ENCODE data around the gene SAP30. TPM values are rescaled to one million over a fixed set of nuclear protein-coding genes. Genes with fewer than 3 reads are reported as not detected.

SAP30 gene
- 22.2 TPM for total RNA-seq (ENCODE audit: unreplicated experiment)
- long read RNA-seq = 0 reads

DNA sequence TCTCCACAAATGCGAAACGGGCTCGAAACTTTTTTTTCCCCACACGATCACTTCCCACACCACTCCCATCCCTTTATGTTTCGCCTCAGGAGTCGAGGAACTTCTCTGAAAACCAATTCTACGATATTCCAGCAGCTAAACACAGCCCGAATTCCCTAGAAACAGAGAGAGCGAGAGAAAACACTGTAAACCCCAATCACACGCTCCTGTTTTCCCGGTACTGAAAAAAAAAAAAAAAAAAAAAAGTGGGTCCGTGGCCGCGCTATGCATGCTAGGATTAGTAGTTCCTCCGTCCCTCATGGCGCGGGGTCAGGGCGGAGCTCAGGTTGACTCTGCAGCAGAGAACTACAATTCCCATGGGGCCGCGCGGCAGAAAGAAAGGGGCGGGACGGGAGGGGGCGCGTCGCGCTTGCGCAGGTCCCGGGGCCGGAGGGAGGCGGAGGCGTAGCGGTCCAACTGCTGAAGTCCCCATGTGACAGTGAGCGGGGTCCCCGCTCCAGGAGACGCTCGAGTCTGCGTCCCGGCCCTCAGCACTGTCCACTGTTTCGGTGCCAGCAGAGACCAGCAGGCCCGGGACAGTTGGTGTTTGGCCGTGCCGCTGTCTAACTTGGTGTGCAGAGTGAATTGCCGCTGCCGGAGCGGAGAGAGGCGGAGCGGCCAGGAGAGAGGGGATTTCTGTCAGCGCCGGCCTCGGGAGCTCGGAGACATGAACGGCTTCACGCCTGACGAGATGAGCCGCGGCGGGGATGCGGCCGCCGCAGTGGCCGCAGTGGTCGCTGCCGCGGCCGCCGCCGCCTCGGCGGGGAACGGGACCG lies at the start of gene SAP30:
TSS of gene SAP30 (plus strand) at position 478 of the 815 bp plus-strand sequence. CDS start at position 707, 229 bp downstream.
- Mint-ChIP-seq H3K4me3 (ENCODE audit: unreplicated experiment) (peak within 1 kb of the TSS; percentile 97), H3K9me3 (ENCODE audit: unreplicated experiment) (no peaks in the 10 kb centered on the region), H3K27me3 (ENCODE audit: unreplicated experiment) (peaks cover 13% of the 10 kb centered on the region), H3K27ac (ENCODE audit: unreplicated experiment) (peak within 1 kb of the TSS; percentile 96), H3K36me3 (ENCODE audit: low read depth, unreplicated experiment) (no peaks in the 10 kb centered on the region), H3K4me1 (ENCODE audit: unreplicated experiment) (peaks cover 25% of the 10 kb centered on the region)
- TF ChIP-seq, protein P1, sequence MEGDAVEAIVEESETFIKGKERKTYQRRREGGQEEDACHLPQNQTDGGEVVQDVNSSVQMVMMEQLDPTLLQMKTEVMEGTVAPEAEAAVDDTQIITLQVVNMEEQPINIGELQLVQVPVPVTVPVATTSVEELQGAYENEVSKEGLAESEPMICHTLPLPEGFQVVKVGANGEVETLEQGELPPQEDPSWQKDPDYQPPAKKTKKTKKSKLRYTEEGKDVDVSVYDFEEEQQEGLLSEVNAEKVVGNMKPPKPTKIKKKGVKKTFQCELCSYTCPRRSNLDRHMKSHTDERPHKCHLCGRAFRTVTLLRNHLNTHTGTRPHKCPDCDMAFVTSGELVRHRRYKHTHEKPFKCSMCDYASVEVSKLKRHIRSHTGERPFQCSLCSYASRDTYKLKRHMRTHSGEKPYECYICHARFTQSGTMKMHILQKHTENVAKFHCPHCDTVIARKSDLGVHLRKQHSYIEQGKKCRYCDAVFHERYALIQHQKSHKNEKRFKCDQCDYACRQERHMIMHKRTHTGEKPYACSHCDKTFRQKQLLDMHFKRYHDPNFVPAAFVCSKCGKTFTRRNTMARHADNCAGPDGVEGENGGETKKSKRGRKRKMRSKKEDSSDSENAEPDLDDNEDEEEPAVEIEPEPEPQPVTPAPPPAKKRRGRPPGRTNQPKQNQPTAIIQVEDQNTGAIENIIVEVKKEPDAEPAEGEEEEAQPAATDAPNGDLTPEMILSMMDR (IDR thresholded peaks at IDR 0.05; ENCODE audit: unreplicated experiment) = no peak
- peak; percentile 95 for DNase-seq (ENCODE audit: low spot score)

DNA sequence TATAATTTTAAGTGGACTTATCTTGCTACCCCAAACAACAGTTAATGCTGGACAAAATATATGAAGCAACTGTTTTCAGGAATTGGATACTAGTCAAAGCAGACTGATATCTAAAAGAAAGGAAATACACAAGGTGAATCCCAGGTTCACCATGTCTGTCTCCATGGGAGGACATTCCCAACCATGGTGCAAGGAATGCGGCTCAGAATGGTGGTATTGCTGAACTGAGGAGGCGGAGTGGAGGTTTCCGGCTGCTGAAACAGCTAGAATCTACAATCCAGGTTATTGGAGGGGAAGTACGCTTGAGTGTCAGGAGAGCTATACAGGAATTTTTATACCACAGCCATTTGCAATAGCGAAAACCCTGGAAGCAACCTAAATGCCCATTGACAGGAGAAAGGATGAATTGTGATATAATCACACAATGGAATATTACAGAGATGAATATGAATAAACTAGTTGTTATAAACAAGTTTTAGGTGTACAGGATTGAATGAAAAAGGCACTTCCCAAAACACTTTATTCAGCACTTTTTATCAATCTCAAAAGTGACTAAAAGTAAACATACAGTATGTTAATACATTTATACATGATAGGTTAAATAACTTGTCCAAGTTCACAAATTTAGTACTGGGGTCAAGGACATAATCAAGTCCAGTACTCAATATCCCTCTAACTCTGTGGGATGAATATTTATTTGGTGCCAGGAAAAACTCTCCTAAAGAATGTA lies 45.6 kb upstream of the SAP30 start:
- no peaks in the 10 kb centered on the region for H3K9me3 Mint-ChIP-seq (ENCODE audit: unreplicated experiment)
- H3K27me3 Mint-ChIP-seq (ENCODE audit: unreplicated experiment) = peaks cover 1% of the 10 kb centered on the region
- peaks cover 9% of the 10 kb centered on the region for H3K36me3 Mint-ChIP-seq (ENCODE audit: low read depth, unreplicated experiment)
- no peaks in the 10 kb centered on the region for H3K4me1 Mint-ChIP-seq (ENCODE audit: unreplicated experiment)
- no peak overlapping the region for H3K4me3 Mint-ChIP-seq (ENCODE audit: unreplicated experiment)
- TF ChIP-seq, protein P1 (IDR thresholded peaks at IDR 0.05; ENCODE audit: unreplicated experiment) = no peak
- no peak overlapping the region for H3K27ac Mint-ChIP-seq (ENCODE audit: unreplicated experiment)
- DNase-seq (ENCODE audit: low spot score) = no peak

DNA sequence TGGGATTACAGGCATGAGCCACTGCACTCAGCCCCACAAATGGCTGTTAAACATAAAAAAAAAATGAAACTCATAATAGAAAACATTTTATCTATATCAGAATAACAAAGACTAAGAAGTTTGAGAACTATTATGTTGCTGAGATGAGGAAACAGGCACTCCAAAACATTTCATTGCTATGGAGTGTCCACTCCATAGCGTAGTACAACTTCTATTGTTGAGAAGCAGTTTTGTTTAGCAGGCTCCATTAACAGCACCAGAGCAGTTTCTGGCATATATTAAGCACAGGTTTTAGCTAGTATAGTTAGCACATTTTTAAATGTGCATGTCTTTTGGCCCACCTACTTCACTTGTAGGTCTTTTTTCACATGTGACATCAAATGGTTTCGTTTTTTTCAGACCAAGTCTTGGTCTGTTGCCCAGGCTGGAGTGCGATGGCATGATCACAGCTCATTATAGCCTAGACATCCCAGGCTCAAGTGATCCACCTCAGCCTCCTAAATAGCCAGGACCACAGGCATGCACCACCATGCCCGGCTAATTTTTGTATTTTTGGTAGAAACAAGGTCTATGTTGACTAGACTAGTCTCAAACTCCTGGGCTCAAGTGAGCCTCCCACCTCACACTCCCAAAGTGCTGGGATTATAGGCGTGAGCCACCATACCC lies 42.4 kb upstream of the SAP30 start:
- no peak for DNase-seq (ENCODE audit: low spot score)
- no peak overlapping the region for H3K4me3 Mint-ChIP-seq (ENCODE audit: unreplicated experiment)
- TF ChIP-seq, protein P1 (IDR thresholded peaks at IDR 0.05; ENCODE audit: unreplicated experiment) = no peak
- H3K27ac Mint-ChIP-seq (ENCODE audit: unreplicated experiment) = no peak overlapping the region
- H3K9me3 Mint-ChIP-seq (ENCODE audit: unreplicated experiment) = no peaks in the 10 kb centered on the region
- H3K27me3 Mint-ChIP-seq (ENCODE audit: unreplicated experiment) = peaks cover 8% of the 10 kb centered on the region
- peaks cover 21% of the 10 kb centered on the region for H3K36me3 Mint-ChIP-seq (ENCODE audit: low read depth, unreplicated experiment)
- H3K4me1 Mint-ChIP-seq (ENCODE audit: unreplicated experiment) = peaks cover 11% of the 10 kb centered on the region

- peaks cover 20% of the 10 kb centered on the region for H3K27me3 Mint-ChIP-seq (ENCODE audit: unreplicated experiment)
- DNase-seq (ENCODE audit: low spot score) = no peak
- no peaks in the 10 kb centered on the region for H3K9me3 Mint-ChIP-seq (ENCODE audit: unreplicated experiment)
- TF ChIP-seq, protein P1 (IDR thresholded peaks at IDR 0.05; ENCODE audit: unreplicated experiment) = no peak
- H3K27ac Mint-ChIP-seq (ENCODE audit: unreplicated experiment) = no peak overlapping the region
- peak overlapping the region; percentile 11 for H3K4me3 Mint-ChIP-seq (ENCODE audit: unreplicated experiment)
- H3K4me1 Mint-ChIP-seq (ENCODE audit: unreplicated experiment) = peaks cover 22% of the 10 kb centered on the region
- peaks cover 27% of the 10 kb centered on the region for H3K36me3 Mint-ChIP-seq (ENCODE audit: low read depth, unreplicated experiment)
Measured at GRCh38 chr4:173330590-173330989, 40.2 kb upstream of the SAP30 start.
